GM18951 (cell line): ENCODE results near the gene PEX5L.

Experiments used
- POLR2A ChIP-seq: IDR thresholded peaks from 4 replicates; pipeline ENCODE4 v1.6.1; 2011; ENCODE audit warnings: mild to moderate bottlenecking; ENCODE audit not compliant: insufficient read length, insufficient read depth; ENCODE audit errors: extremely low read depth
- in situ Hi-C: fragments of 300-500 bp; cut with MboI; formaldehyde crosslinking; loops from one replicate; pipeline ENCODE4 v1.12.0; 2022; ENCODE audit warnings: low sequenced_read_pairs, mixed read lengths, inconsistent platforms; ENCODE audit not compliant: unreplicated experiment

The PEX5L gene

DNA sequence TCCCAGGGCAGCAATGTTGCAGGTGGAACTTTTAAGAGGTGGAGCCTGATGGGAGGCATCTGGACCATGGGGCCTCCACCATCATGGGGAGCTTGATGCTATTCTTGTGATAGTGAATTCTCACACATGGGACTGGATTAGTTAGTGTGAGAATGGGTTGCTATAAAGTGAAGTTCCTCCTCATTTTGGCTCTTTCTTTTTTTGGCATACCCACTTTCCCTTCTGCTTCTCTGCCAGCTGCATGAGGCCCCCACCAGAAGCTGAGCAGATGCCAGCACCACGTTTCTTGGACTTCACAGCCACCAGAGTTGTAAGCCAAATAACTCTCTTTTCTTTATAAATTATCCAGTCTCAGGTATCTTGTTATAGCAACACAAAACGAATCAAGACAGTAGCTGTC, 101.0 kb downstream of the PEX5L start:
- no peak for TF ChIP-seq POLR2A
- in situ Hi-C loops = loop anchor here (25.0 kb wide), 1 partner anchor 652 kb away; no protein-coding TSS in a partner anchor

DNA sequence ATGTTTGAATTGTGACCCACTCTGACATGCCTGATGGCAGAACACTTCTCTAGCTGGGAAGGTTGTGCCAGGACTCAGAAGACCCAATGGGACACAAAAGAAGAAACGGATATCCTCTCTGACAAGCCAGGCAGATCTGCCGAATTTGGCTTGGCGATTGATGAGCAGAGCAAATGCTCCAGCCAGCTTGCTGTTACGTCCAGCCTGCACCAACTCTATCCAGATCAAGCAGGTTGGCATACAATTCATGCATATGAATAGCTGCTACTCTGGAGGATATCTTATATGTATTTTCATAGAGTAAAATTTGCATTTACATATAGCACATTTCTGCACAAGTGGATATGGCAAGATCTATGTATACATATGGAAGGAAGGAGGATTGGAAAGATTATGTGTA, 102.8 kb downstream of the PEX5L start:
- in situ Hi-C loops = loop anchor here (25.0 kb wide), 1 partner anchor 653 kb away; no protein-coding TSS in a partner anchor
- TF ChIP-seq POLR2A = no peak

DNA sequence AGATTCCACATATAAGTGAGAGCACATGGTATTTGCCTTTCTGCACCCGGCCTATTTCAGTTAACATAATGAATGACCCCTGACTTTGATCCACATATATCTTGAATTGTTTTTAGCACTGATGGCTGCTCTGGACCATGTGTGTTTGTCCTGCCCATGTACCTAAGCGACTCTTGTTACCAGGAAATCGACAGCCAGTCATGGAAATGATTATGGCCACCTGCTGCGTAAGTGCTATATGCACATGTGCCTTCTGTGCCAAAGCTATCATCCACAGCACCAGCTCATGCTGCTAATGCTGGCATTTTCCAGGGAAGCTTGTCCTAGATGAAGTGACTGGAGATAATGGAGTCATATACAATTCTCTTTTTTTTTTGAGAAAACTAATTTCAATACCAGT, 103.7 kb downstream of the PEX5L start:
- in situ Hi-C loops = loop anchor here (25.0 kb wide), 1 partner anchor 654 kb away; no protein-coding TSS in a partner anchor
- no peak for TF ChIP-seq POLR2A

DNA sequence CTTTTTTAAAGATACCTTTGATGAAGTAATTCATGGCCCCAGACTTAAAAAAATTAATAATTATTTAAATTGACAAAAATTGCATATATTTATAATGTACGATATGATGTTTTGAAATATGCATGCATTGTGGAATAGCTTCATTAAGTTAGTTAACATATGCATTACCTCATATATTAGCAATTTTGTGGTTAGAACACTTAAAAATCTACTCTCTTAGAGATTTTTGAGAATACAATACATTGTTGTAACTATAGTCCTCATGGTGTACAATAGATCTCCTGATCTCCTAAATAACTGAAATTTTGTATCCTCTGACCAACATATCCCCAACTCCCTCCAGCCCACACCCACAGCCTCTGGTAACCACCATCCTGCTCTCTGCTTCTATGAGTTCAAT, 104.1 kb downstream of the PEX5L start:
- no peak for TF ChIP-seq POLR2A
- in situ Hi-C loops = loop anchor here (25.0 kb wide), 1 partner anchor 655 kb away; no protein-coding TSS in a partner anchor

DNA sequence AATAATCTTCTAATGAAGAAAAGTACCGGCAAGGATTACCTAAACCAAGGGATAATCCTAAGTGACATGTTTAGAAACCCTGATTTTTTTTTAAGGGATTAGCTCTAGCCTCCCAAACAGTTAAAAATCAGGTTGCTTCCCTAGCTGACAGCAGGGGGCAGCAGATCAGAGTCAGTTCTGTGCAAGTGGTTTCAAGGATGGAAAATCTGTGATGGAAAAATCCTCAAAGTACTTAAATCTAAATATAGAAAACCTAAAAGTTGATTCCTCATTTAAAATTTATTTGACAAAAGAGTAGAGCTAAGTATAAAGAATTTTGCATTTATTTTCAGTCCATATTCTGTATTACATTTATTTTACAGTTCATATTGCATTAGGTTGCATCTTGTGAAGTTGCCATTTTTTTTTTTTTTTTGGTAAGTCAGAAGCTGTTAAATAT, 107.6 kb downstream of the PEX5L start:
- in situ Hi-C loops = loop anchor here (25.0 kb wide), 1 partner anchor 658 kb away; no protein-coding TSS in a partner anchor
- no peak for TF ChIP-seq POLR2A

DNA sequence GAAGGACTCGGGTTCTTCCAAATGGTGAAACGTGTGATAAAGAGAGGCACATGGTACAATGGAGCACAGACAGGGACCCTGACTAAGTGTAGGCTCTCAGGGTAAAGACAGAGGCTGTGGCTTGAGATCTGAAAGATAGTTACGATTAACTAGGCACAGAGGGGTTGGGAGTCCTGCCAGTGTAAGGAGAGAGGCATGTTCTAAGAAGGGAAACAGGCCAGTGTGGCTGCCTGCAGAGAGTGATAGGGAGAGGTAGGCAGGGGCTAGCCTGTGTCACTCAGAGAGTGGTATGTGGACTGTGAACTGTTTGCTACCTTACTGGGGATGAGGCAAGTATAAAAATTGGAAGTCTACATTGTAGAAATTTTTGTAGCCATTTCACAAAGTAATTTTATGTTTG, 109.5 kb downstream of the PEX5L start:
- in situ Hi-C loops = loop anchor here (25.0 kb wide), 1 partner anchor 660 kb away; no protein-coding TSS in a partner anchor
- no peak for TF ChIP-seq POLR2A

DNA sequence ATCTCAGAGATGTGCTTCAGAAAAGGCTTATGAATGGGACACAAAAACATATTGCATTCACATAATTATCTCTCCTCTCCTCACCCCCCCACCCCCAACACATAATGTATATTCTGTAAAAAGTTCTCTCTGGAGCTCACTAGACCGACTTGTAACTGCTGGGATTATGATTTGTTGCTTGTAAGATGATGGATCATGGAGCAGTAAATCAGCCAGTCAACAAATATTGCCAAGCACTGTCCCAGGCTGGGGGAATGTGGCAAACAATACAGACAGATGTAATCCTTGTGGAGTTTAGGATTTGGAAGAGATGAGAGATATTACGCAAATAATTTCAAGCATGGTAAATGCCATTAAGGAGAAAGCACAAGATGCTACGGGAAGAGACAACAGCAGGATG, 114.8 kb downstream of the PEX5L start:
- in situ Hi-C loops = no loop called here
- no peak for TF ChIP-seq POLR2A

DNA sequence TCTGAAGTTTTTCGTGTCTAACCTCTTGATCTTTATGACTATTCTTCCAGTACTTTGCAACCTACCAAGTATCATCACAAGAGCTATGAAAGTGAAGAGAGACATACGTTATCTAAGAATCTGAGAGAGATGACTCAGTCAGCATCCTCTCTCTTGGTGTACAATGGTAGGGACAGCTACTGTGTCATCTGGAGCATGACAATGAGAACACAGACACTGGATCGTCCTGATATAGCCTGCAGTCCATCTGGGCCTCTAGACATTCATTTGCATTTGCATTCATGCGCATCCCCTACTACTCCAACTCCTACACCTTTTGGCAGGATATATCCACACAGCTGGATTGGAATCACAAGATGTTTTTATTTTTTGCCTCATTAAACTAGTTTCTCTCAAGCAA, 115.2 kb downstream of the PEX5L start:
- no peak for TF ChIP-seq POLR2A
- in situ Hi-C loops = no loop called here

DNA sequence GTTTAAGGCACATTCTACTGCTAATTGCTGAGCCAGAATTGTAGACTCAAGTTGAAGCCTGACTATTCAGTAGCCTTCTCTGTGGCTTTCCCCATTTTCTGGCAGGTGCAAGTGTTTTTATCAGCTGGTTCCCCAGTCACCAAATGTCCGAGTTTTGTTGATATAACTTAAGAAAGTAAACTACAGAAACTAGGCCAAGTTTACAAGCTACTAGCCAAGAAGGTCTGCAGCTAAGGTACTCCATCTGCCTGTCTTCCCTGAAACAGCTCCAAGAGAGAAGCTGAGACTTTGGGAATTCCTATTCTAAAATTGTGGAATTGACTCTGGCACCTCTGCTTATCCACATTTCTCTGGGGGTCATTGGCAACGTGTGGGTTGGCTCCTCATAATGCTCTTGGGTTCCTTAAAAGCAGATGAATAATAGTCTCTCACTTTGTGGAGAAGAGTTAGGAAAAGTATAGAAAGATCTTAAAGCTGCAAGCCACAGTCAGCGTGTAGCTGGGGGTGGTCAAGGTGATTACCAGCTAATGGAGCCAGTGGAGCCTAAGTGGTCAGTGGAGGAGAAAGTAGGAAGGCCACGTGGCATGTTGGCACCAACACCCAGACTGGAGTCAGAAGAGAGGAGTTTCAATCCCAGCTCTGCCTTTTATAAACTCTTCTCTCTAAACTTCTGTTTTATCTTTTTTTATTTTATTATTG, 128.8 kb downstream of the PEX5L start:
- in situ Hi-C loops = no loop called here
- no peak for TF ChIP-seq POLR2A

DNA sequence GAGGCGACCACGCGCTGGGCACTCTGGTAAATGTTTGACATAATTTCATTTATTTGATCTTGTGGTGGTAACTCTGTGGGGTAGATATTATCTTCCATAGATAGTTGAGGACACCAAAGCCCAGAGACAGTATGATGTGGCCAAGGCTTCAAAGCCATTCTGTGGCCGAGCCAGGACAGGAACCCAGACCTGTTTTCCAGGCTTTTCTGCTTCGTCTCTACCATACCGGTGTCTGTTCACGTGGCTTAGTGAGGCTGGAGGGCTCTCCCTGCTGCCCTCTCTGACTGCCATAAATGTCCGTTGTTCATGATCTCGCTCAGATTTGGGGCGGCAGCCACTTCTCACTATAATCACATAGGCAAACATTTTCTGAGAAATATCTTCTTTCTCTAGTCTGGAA, 134.7 kb downstream of the PEX5L start:
- in situ Hi-C loops = no loop called here
- TF ChIP-seq POLR2A = no peak

DNA sequence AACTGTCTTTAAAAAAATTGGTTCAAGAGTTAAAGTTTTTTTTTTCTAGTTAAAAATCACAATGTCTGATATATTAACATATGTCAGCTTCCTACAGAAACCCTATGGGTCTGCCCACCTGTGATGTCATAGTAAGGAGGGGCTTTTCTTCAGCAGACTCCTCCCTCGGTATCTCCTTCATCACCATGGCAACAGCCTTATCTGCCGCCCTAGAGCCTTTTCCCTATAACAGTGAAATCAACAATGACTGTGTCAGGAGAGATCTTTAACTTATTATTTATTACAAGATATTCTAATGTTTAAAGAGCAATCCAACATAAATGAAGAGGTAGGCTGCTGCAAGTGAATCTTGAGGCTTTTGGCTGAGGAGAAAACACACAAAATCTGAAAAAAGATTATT, 138.7 kb downstream of the PEX5L start:
- no peak for TF ChIP-seq POLR2A
- in situ Hi-C loops = no loop called here

DNA sequence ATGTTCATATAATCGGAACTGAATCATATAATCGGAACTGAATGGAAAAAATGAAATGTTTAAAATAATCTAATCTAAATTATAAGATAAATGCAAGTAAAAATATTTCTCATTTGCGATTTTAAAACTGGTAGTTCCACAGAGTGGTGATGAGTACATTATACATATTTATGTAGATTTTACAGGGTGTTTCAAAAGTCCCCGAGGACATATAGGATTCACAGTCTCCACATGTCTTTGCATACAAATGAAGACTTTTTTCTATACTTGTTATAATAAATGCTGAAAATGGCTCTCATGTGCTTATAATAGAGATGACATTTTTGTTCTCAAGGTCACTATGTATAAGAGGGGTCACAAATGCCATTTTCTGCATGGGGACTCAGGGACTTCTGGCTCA, 139.5 kb downstream of the PEX5L start:
- in situ Hi-C loops = no loop called here
- TF ChIP-seq POLR2A = no peak

DNA sequence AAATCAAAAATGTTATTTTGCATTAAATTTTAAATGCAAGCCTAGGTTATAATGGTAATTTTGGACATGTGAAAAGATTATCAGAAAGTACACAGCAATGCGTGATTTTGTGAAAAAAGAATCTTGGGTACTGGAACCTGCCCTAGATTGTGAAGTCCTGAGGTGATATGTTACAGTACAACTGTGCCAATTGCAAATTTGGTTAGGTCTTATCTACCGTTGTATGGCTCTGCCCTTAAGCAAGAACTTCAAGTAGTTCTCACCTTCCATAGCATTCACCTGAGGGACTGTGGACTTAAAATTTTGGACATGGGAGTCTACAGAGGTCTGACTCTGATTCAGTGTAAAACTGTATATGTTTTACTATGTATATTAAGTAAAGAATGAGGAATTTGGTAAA, 140.2 kb downstream of the PEX5L start:
- in situ Hi-C loops = no loop called here
- TF ChIP-seq POLR2A = no peak

DNA sequence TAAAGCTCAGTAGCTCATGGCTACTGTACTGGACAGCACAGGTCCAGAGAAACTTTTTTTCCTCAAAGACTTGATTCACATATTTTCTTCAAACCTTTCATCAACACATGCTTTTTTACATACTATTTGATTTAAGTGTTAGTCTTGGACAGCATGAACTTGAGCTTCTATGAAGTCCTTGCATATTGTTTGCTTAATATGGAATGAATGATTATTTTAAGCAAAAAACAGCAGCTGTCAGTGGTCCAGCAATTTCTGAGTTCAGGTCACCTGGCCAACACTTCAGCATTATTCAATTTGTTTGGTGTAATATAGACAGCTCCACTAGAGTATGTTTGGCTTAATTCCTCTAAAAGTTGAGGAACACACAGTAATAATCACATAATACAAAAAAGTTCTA, 141.4 kb downstream of the PEX5L start:
- TF ChIP-seq POLR2A = no peak
- in situ Hi-C loops = no loop called here
